Uterus (tissue), 2 donors: ENCODE results near the gene NDUFA13.

ENCODE experiments used
- POLR2A ChIP-seq, 2 donors: fragments of 450-650 bp; IDR thresholded peaks; one replicate each; pipeline ENCODE4 v1.6.1; 2016; ENCODE audit warnings: antibody characterized with exemption in 2 of 2, mild to moderate bottlenecking in 1 of 2, moderate library complexity in 1 of 2
- TF ChIP-seq, protein P1 (sequence below), 4 experiments: fragments of 200-600 bp in 2 of 4; fragments of 450-650 bp in 2 of 4; sonication (generic) in 2 of 4; IDR thresholded peaks; one replicate each; pipeline ENCODE4 v1.5.1; 2016 to 2019; ENCODE audit warnings: antibody characterized with exemption in 4 of 4, mild to moderate bottlenecking in 2 of 4, moderate library complexity in 1 of 4

DNA sequence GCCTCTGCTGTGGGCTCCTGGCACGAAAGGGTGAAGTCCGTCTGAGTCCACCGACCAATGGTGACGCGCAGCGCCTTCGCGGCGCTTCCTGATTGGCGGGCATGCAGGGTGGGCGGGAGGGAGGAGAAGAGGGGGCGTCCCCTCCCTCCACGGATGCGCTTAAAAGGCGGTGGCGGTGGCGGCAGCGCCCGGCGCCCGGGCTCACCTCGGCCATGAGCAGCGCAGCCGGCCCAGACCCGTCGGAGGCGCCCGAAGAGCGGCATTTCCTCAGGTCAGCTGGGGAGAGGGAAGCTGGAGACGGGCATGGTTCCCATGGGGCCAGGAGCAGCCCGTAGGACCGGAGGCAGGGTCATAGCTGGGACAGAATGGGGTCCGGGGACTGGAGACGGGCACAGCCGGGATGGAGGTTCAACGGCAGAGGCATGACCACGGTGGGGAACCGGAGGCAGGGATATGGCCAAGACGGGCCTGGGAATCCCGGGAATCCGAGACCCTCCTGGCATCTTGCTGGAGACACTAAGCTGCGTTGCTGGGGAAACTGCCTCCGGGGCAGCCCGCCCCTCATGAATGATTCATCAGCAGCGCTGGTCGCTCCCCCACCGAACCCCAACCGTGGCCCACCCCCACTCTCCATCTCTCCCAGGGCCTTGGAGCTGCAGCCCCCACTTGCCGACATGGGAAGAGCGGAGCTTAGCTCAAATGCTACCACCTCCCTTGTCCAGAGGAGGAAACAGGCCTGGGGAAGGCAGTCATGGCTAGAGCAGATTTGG lies 12.9 kb downstream of the NDUFA13 start, which contains the start of gene YJEFN3:
- TF ChIP-seq, protein P1, sequence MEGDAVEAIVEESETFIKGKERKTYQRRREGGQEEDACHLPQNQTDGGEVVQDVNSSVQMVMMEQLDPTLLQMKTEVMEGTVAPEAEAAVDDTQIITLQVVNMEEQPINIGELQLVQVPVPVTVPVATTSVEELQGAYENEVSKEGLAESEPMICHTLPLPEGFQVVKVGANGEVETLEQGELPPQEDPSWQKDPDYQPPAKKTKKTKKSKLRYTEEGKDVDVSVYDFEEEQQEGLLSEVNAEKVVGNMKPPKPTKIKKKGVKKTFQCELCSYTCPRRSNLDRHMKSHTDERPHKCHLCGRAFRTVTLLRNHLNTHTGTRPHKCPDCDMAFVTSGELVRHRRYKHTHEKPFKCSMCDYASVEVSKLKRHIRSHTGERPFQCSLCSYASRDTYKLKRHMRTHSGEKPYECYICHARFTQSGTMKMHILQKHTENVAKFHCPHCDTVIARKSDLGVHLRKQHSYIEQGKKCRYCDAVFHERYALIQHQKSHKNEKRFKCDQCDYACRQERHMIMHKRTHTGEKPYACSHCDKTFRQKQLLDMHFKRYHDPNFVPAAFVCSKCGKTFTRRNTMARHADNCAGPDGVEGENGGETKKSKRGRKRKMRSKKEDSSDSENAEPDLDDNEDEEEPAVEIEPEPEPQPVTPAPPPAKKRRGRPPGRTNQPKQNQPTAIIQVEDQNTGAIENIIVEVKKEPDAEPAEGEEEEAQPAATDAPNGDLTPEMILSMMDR (IDR thresholded peaks at IDR 0.05), result no peak
- no peak for TF ChIP-seq POLR2A (IDR thresholded peaks at IDR 0.05)
